MM.1S (cell line): ENCODE data around the gene ACKR4.

Experiments used
- DNase-seq: peaks from one replicate; pipeline ENCODE4 v3.0.0-alpha.2; 2015
- H2AFZ ChIP-seq: fragments of 300-600 bp; sonication (generic); 2 replicates; pipeline ENCODE4 v1.6.0; 2016; ENCODE audit warnings: antibody characterized with exemption, low read length
- H3F3A ChIP-seq: fragments of 300-600 bp; sonication (generic); 2 replicates; pipeline ENCODE4 v1.6.1; 2016; ENCODE audit warnings: mild to moderate bottlenecking, antibody characterized with exemption, low read length, moderate library complexity, mixed read lengths; ENCODE audit not compliant: insufficient read depth
- H3K27ac ChIP-seq: fragments of 300-600 bp; sonication (generic); 2 replicates; pipeline ENCODE4 v1.5.1; 2016; ENCODE audit warnings: mild to moderate bottlenecking, low read length
- H3K27me3 ChIP-seq: fragments of 300-600 bp; sonication (generic); replicated peaks from 2 replicates; pipeline ENCODE4 v1.6.0; 2016; ENCODE audit warnings: low read length; ENCODE audit not compliant: insufficient read depth
- H3K36me3 ChIP-seq: fragments of 300-600 bp; sonication (generic); replicated peaks from 2 replicates; pipeline ENCODE4 v1.6.1; 2016; ENCODE audit warnings: mild to moderate bottlenecking, low read length, mixed read lengths; ENCODE audit not compliant: insufficient read depth
- H3K4me1 ChIP-seq: fragments of 300-600 bp; sonication (generic); 2 replicates; pipeline ENCODE4 v1.6.1; 2016; ENCODE audit warnings: low read length, mixed read lengths
- H3K4me2 ChIP-seq: fragments of 300-600 bp; sonication (generic); 2 replicates; pipeline ENCODE4 v1.6.0; 2016; ENCODE audit warnings: low read depth, low read length
- H3K4me3 ChIP-seq: fragments of 300-600 bp; sonication (generic); 2 replicates; pipeline ENCODE4 v1.5.1; 2016; ENCODE audit warnings: low read length, mixed read lengths
- H3K79me2 ChIP-seq: fragments of 300-600 bp; sonication (generic); 2 replicates; pipeline ENCODE4 v1.6.1; 2016; ENCODE audit warnings: mixed run types, low read length, mixed read lengths
- H3K9ac ChIP-seq: fragments of 300-600 bp; sonication (generic); 2 replicates; pipeline ENCODE4 v1.6.1; 2016; ENCODE audit warnings: low read length, mixed read lengths
- H3K9me2 ChIP-seq: fragments of 300-600 bp; sonication (generic); replicated peaks from 2 replicates; pipeline ENCODE4 v1.6.1; 2016; ENCODE audit warnings: mild to moderate bottlenecking, low read length, mixed read lengths; ENCODE audit not compliant: insufficient read depth
- H3K9me3 ChIP-seq: fragments of 300-600 bp; sonication (generic); replicated peaks from 2 replicates; pipeline ENCODE4 v1.6.1; 2016; ENCODE audit warnings: mild to moderate bottlenecking, low read length, mixed read lengths; ENCODE audit not compliant: insufficient read depth
- H4K20me1 ChIP-seq: fragments of 300-600 bp; sonication (generic); 2 replicates; pipeline ENCODE4 v1.6.1; 2016; ENCODE audit warnings: mild to moderate bottlenecking, low read length, moderate library complexity, mixed read lengths; ENCODE audit not compliant: insufficient read depth
- CTCF ChIP-seq: fragments of 300-600 bp; sonication (generic); IDR thresholded peaks from 2 replicates; pipeline ENCODE4 v1.5.1; 2016; ENCODE audit warnings: antibody characterized with exemption, low read length, mixed read lengths
- EZH2 ChIP-seq: fragments of 300-600 bp; sonication (generic); optimal IDR thresholded peaks from 2 replicates; pipeline ENCODE3; 2017; ENCODE audit warnings: low read depth, mild to moderate bottlenecking, antibody characterized with exemption, low read length, mixed read lengths
- EZH2phosphoT487 ChIP-seq: fragments of 300-600 bp; sonication (generic); IDR thresholded peaks from 2 replicates; pipeline ENCODE4 v1.6.1; 2018; ENCODE audit warnings: antibody characterized with exemption, low read length

Gene ACKR4

GRCh38 chr3:132622761-132623160 lies 25.7 kb downstream of the ACKR4 start:
- no peaks in the 10 kb centered on the region for H3K9me3 ChIP-seq
- peaks cover 2% of the 10 kb centered on the region; the same call in 1 of the 2 replicates for H3F3A ChIP-seq
- H3K4me1 ChIP-seq: peaks cover 19% of the 10 kb centered on the region
- H4K20me1 ChIP-seq: no peaks in the 10 kb centered on the region
- no peak for DNase-seq
- H3K79me2 ChIP-seq: no peaks in the 10 kb centered on the region
- H3K27ac ChIP-seq: no peak overlapping the region
- no peaks in the 10 kb centered on the region for H3K9me2 ChIP-seq
- no peak overlapping the region for H2AFZ ChIP-seq
- no peak overlapping the region for H3K4me3 ChIP-seq
- H3K9ac ChIP-seq: no peak overlapping the region
- no peak overlapping the region for H3K4me2 ChIP-seq
- TF ChIP-seq EZH2 (no peak), EZH2phosphoT487 (no peak), CTCF (no peak)
- H3K36me3 ChIP-seq: no peaks in the 10 kb centered on the region
- no peaks in the 10 kb centered on the region for H3K27me3 ChIP-seq

DNA sequence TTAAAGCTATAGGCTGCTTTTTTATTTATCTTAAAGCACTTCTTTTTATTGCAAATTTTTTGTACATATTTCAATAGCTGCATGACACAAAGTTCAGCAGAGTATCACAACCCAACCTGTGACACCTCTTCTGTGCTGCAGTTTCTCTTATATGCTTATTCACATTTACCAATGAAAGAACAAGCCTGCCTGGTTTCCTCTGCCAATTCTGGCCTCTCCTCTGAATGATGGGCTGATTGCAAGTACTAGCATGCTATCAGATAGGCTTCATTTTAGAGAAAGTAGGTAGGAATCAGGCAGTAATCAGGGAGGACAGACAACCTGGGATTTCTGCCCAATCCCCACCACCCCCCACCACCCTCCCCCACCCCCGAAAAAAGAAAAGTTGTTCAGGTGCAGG lies 26.6 kb downstream of the ACKR4 start:
- H2AFZ ChIP-seq: no peak overlapping the region
- no peaks in the 10 kb centered on the region for H3K9me2 ChIP-seq

GRCh38 chr3:132624790-132625189 lies 27.7 kb downstream of the ACKR4 start:
- peaks cover 2% of the 10 kb centered on the region; the same call in 1 of the 2 replicates for H3F3A ChIP-seq
- no peak overlapping the region for H3K4me3 ChIP-seq
- no peaks in the 10 kb centered on the region for H3K9me2 ChIP-seq
- H3K4me1 ChIP-seq: peaks cover 23% of the 10 kb centered on the region
- H3K36me3 ChIP-seq: no peaks in the 10 kb centered on the region
- no peak overlapping the region for H3K4me2 ChIP-seq
- no peaks in the 10 kb centered on the region for H3K9me3 ChIP-seq
- no peak for TF ChIP-seq EZH2phosphoT487
- TF ChIP-seq CTCF: no peak
- H4K20me1 ChIP-seq: no peaks in the 10 kb centered on the region
- H3K79me2 ChIP-seq: no peaks in the 10 kb centered on the region
- no peaks in the 10 kb centered on the region for H3K27me3 ChIP-seq
- H2AFZ ChIP-seq: no peak overlapping the region
- H3K27ac ChIP-seq: peak overlapping the region; percentile 28; the same call in 1 of the 2 replicates
- no peak for DNase-seq
- H3K9ac ChIP-seq: no peak overlapping the region

More for the DNA sequence above, 26.6 kb downstream of the ACKR4 start:
- peaks cover 2% of the 10 kb centered on the region; the same call in 1 of the 2 replicates for H3F3A ChIP-seq
- no peak overlapping the region for H3K27ac ChIP-seq
- H3K36me3 ChIP-seq: no peaks in the 10 kb centered on the region
- no peak overlapping the region for H3K9ac ChIP-seq
- H4K20me1 ChIP-seq: no peaks in the 10 kb centered on the region
- H3K79me2 ChIP-seq: no peaks in the 10 kb centered on the region
- H3K4me2 ChIP-seq: no peak overlapping the region
- no peak for DNase-seq
- peaks cover 19% of the 10 kb centered on the region for H3K4me1 ChIP-seq
- no peak overlapping the region for H3K4me3 ChIP-seq
- H3K9me3 ChIP-seq: no peaks in the 10 kb centered on the region
- no peak for TF ChIP-seq EZH2
- TF ChIP-seq CTCF: no peak
- TF ChIP-seq EZH2phosphoT487: no peak
- H3K27me3 ChIP-seq: no peaks in the 10 kb centered on the region

DNA sequence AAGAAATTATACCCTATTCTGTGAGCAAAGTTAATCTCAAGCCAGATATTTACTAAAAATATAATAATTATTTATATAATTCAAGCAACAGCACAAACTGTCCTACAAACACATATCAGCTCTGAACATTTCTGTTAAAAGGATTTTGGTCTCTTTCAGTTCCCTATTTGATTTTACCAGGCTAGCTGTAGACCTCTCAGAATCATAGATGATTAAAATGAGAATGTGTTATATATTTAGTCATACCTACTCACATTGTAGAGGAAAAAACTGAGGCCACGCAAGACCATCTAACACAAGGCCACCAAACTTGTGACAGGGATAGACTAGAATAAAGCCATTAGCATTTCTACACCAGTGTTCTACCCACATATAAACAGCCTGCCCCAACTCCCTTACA lies 28.5 kb downstream of the ACKR4 start:
- H3K4me3 ChIP-seq: no peak overlapping the region
- DNase-seq: no peak
- H2AFZ ChIP-seq: no peak overlapping the region
- H3K4me2 ChIP-seq: peak overlapping the region; percentile 4; the same call in 1 of the 2 replicates
- H3K4me1 ChIP-seq: peaks cover 26% of the 10 kb centered on the region
- H3K79me2 ChIP-seq: no peaks in the 10 kb centered on the region
- no peak overlapping the region for H3K9ac ChIP-seq
- H3K9me2 ChIP-seq: no peaks in the 10 kb centered on the region
- H3K36me3 ChIP-seq: no peaks in the 10 kb centered on the region
- H3K9me3 ChIP-seq: no peaks in the 10 kb centered on the region
- H3K27ac ChIP-seq: peak overlapping the region; percentile 48; the same call in 1 of the 2 replicates
- H3F3A ChIP-seq: peaks cover 2% of the 10 kb centered on the region; the same call in 1 of the 2 replicates
- no peaks in the 10 kb centered on the region for H4K20me1 ChIP-seq
- H3K27me3 ChIP-seq: no peaks in the 10 kb centered on the region
- TF ChIP-seq CTCF (no peak), EZH2phosphoT487 (no peak), EZH2 (no peak)
